GM12892 (cell line): ENCODE measurements around the gene TTC21A.

Source experiments
- POLR2A ChIP-seq: IDR thresholded peaks from 2 replicates; pipeline ENCODE4 v1.6.1; 2011; ENCODE audit warnings: low read depth, low read length, control low read depth
- POLR2AphosphoS5 ChIP-seq: IDR thresholded peaks from 2 replicates; pipeline ENCODE4 v1.6.1; 2011; ENCODE audit warnings: low read depth, low read length, control low read depth
- TAF1 ChIP-seq: IDR thresholded peaks from 2 replicates; pipeline ENCODE4 v1.6.1; 2011; ENCODE audit warnings: low read depth, mild to moderate bottlenecking, control low read depth, low read length, borderline replicate concordance

DNA sequence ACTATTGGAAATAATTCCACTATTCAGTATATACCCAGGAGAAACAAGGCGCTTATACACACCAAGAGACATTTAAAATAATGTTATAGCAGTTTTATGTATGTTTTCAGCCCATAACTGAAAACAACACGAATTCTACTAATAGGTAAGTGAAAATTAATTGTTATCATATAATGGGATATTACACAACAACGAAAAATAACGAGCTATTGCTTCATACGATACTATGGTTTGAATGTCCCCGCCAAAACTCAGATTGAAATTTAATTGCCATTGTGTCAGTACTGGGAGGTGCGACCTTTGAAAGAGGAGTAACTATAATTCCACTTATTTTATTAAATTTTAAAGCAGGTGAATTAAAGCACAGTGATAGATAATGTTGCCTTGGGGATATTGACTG is 49.9 kb downstream of the TTC21A start:
- no peak for TF ChIP-seq POLR2A
- TF ChIP-seq POLR2AphosphoS5: no peak
- TF ChIP-seq TAF1: no peak
